Activated CD4-positive, alpha-beta T cell treated with anti-CD3 and anti-CD28 coated beads, Interleukin-2, amount 10 ng/mL, durations not matched to agents 7 days and 5 days (primary cell): ENCODE measurements around the gene POU2F3. TPM values are rescaled to one million over a fixed set of nuclear protein-coding genes. Genes with fewer than 3 reads are reported as not detected.
"Not testable (repeated sequence)": the region's sequence is repeated elsewhere in the genome, so short reads cannot be mapped to it uniquely, and the experiment has no call there.

ENCODE experiments used
- CTCF ChIA-PET: fragments of 350-600 bp; sonication (Branson Sonifier 250); formaldehyde crosslinking; loops from one replicate; lab custom pipeline; 2021; ENCODE audit warnings: antibody characterized with exemption; lab: Charles Lee
- POLR2A ChIA-PET: fragments of 350-600 bp; sonication (Branson Sonifier 250); formaldehyde crosslinking; loops from one replicate; lab custom pipeline; 2021; ENCODE audit warnings: antibody characterized with exemption; lab: Charles Lee
- DNase-seq: peaks from one replicate; pipeline ENCODE4 v3.0.0-alpha.2; 2020
- H3K27ac Mint-ChIP-seq: one replicate; pipeline ENCODE4 v1.8.0; 2021; ENCODE audit warnings: mild to moderate bottlenecking, moderate library complexity, mixed read lengths
- H3K27me3 Mint-ChIP-seq: one replicate; pipeline ENCODE4 v1.8.0; 2021; ENCODE audit warnings: mixed read lengths
- H3K36me3 Mint-ChIP-seq: one replicate; pipeline ENCODE4 v1.8.0; 2021; ENCODE audit warnings: low read depth, mixed read lengths
- H3K4me1 Mint-ChIP-seq: one replicate; pipeline ENCODE4 v1.8.0; 2021; ENCODE audit warnings: mixed read lengths
- H3K4me3 Mint-ChIP-seq: one replicate; pipeline ENCODE4 v1.8.0; 2021; ENCODE audit warnings: mild to moderate bottlenecking, moderate library complexity, mixed read lengths
- H3K9me3 Mint-ChIP-seq: one replicate; pipeline ENCODE4 v1.8.0; 2021; ENCODE audit warnings: mixed read lengths
- total RNA-seq, 2 experiments: library from RNA; stranded (reverse); gene quantifications; one replicate each; pipeline ENCODE4 v1.2.3, GENCODE V29; 2021

Gene POU2F3
- total RNA-seq, 2 experiments from 2014 or later, result not detected

- H3K4me1 Mint-ChIP-seq, result no peaks in the 10 kb centered on the region
- POLR2A ChIA-PET, result no interaction called here
Measured at GRCh38 chr11:120268686-120269085, 28.7 kb downstream of the POU2F3 start.

DNA sequence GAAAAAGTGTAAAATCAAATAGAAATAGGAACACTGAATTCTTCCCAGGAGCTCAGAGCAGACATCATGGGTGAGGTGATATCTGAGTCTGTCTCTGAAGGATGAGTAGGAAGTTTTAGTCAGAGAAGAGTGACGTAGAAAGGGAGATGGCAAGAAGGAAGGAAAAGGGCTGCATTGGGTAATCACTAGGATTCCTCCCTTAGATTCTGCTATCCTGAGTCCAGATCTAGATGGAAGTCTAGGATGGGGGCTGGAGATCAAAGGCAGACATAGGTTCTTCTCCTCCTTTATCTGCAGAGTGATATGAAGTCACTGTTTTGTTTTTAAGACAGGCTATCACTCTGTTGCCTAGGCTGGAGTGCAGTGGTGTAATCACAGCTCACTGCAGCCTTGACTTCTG is 30.4 kb downstream of the POU2F3 start:
- Mint-ChIP-seq H3K27ac (no peak overlapping the region), H3K9me3 (no peaks in the 10 kb centered on the region), H3K4me1 (no peaks in the 10 kb centered on the region), H3K4me3 (no peak overlapping the region), H3K36me3 (no peaks in the 10 kb centered on the region), H3K27me3 (peaks cover 32% of the 10 kb centered on the region)
- POLR2A ChIA-PET, result no interaction called here
- CTCF ChIA-PET, result interaction anchor here (1.1 to 1.4 kb wide), 2 partner anchors 22 to 27 kb away, joined by 4 to 5 read pairs; no protein-coding TSS in a partner anchor
- DNase-seq, result no peak

More at GRCh38 chr11:120268686-120269085, 28.7 kb downstream of the POU2F3 start:
- CTCF ChIA-PET, result interaction anchor here (1.1 to 1.4 kb wide), 2 partner anchors 9 to 20 kb away, joined by 3 read pairs; no protein-coding TSS in a partner anchor
- Mint-ChIP-seq H3K27me3 (peaks cover 35% of the 10 kb centered on the region), H3K36me3 (no peaks in the 10 kb centered on the region), H3K9me3 (no peaks in the 10 kb centered on the region), H3K27ac (no peak overlapping the region), H3K4me3 (no peak overlapping the region)
- DNase-seq, result no peak

DNA sequence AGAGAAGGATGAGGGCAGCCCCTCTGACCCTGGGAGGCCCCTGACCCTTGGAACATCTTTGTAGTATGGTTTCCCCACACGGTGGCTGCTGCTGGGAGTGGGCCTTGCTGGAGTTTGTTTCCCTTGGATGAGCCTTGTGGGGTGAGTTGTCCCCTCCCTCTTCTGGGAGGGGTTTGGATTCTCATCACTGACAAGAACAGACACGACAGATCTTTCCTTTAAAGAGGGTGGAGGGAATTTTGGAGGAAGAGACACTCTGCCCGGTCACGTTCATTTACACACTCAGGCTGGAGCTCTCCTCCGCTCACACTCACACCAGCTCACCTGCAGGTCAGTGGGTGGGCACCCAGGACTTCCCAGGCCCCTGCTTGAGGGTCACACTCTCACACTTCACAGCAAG is 31.7 kb downstream of the POU2F3 start:
- CTCF ChIA-PET, result no interaction called here
- POLR2A ChIA-PET, result no interaction called here
- Mint-ChIP-seq H3K27ac (no peak overlapping the region), H3K9me3 (no peaks in the 10 kb centered on the region), H3K4me3 (no peak overlapping the region), H3K36me3 (no peaks in the 10 kb centered on the region), H3K27me3 (peaks cover 20% of the 10 kb centered on the region), H3K4me1 (no peaks in the 10 kb centered on the region)
- no peak for DNase-seq

- ChIA-PET CTCF (interaction anchor here (1.2 kb wide), 1 partner anchor 30 kb away, joined by 3 read pairs; no protein-coding TSS in a partner anchor), POLR2A (no interaction called here)
- H3K36me3 Mint-ChIP-seq, result no peaks in the 10 kb centered on the region
- peaks cover 20% of the 10 kb centered on the region for H3K27me3 Mint-ChIP-seq
- no peak overlapping the region for H3K27ac Mint-ChIP-seq
- H3K4me3 Mint-ChIP-seq, result no peak overlapping the region
- H3K4me1 Mint-ChIP-seq, result no peaks in the 10 kb centered on the region
- DNase-seq, result no peak
- no peaks in the 10 kb centered on the region for H3K9me3 Mint-ChIP-seq
Measured at GRCh38 chr11:120272303-120272702, 32.4 kb downstream of the POU2F3 start.

GRCh38 chr11:120273432-120273831 is 33.5 kb downstream of the POU2F3 start:
- no peak for DNase-seq
- Mint-ChIP-seq H3K36me3 (no peaks in the 10 kb centered on the region), H3K4me1 (no peaks in the 10 kb centered on the region), H3K4me3 (no peak overlapping the region), H3K9me3 (no peaks in the 10 kb centered on the region), H3K27me3 (peaks cover 26% of the 10 kb centered on the region), H3K27ac (no peak overlapping the region)
- ChIA-PET POLR2A (no interaction called here), CTCF (interaction anchor here (0.7 to 1.2 kb wide), 2 partner anchors 29 to 281 kb away, joined by 3 read pairs; no protein-coding TSS in a partner anchor)

GRCh38 chr11:120273956-120274355 is 34.0 kb downstream of the POU2F3 start:
- CTCF ChIA-PET, result interaction anchor here (0.9 kb wide), 1 partner anchor 14 kb away, joined by 3 read pairs; no protein-coding TSS in a partner anchor
- H3K27ac Mint-ChIP-seq, H3K4me1 Mint-ChIP-seq, H3K4me3 Mint-ChIP-seq, H3K36me3 Mint-ChIP-seq, DNase-seq, POLR2A ChIA-PET, H3K9me3 Mint-ChIP-seq: not testable (repeated sequence)
- H3K27me3 Mint-ChIP-seq, result peaks cover 27% of the 10 kb centered on the region

GRCh38 chr11:120279502-120279901 is 39.6 kb downstream of the POU2F3 start:
- no peak for DNase-seq
- H3K4me3 Mint-ChIP-seq, result no peak overlapping the region
- ChIA-PET CTCF (no interaction called here), POLR2A (no interaction called here)
- no peak overlapping the region for H3K27ac Mint-ChIP-seq
- no peaks in the 10 kb centered on the region for H3K36me3 Mint-ChIP-seq
- no peaks in the 10 kb centered on the region for H3K4me1 Mint-ChIP-seq
- H3K9me3 Mint-ChIP-seq, result no peaks in the 10 kb centered on the region
- H3K27me3 Mint-ChIP-seq, result peaks cover 18% of the 10 kb centered on the region

- H3K4me1 Mint-ChIP-seq, result no peaks in the 10 kb centered on the region
- ChIA-PET POLR2A (no interaction called here), CTCF (no interaction called here)
- H3K4me3 Mint-ChIP-seq, result no peak overlapping the region
- no peak overlapping the region for H3K27ac Mint-ChIP-seq
- DNase-seq, result no peak
- H3K36me3 Mint-ChIP-seq, result no peaks in the 10 kb centered on the region
- H3K27me3 Mint-ChIP-seq, result peaks cover 12% of the 10 kb centered on the region
- no peaks in the 10 kb centered on the region for H3K9me3 Mint-ChIP-seq
Measured at GRCh38 chr11:120280600-120281051, 40.7 kb downstream of the POU2F3 start.

GRCh38 chr11:120281143-120281795 is 41.3 kb downstream of the POU2F3 start:
- CTCF ChIA-PET, result no interaction called here
- H3K9me3 Mint-ChIP-seq, result no peaks in the 10 kb centered on the region
- POLR2A ChIA-PET, result no interaction called here
- peaks cover 14% of the 10 kb centered on the region for H3K27me3 Mint-ChIP-seq
- H3K27ac Mint-ChIP-seq, result no peak overlapping the region
- DNase-seq, result no peak
- H3K4me3 Mint-ChIP-seq, result no peak overlapping the region
- H3K4me1 Mint-ChIP-seq, result no peaks in the 10 kb centered on the region
- no peaks in the 10 kb centered on the region for H3K36me3 Mint-ChIP-seq

DNA sequence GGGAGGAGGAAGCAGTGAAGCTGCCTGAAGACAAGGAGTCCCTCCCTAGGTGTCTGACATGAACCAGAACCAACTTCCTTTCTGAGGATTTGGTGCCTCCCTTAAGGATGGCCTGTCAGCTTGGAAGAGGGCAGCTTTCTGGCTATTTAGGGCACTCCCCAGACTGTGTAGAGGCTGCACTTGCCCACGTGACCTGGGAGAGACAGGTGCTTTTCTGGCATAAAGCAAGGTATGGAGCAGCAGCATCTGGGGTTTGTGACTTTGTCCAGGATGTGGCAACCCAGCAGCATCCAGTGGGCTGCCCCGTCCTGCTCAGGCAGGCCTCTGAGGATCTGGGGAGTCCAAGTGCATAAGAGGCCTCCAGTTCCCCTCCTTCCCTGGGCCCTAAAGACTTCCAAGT is 43.2 kb downstream of the POU2F3 start:
- ChIA-PET POLR2A (no interaction called here), CTCF (interaction anchor here (2.1 kb wide), 1 partner anchor 20 kb away, joined by 7 read pairs; no protein-coding TSS in a partner anchor)
- no peak overlapping the region for H3K4me3 Mint-ChIP-seq
- no peak overlapping the region for H3K27ac Mint-ChIP-seq
- no peaks in the 10 kb centered on the region for H3K4me1 Mint-ChIP-seq
- DNase-seq, result no peak
- H3K9me3 Mint-ChIP-seq, result no peaks in the 10 kb centered on the region
- no peaks in the 10 kb centered on the region for H3K36me3 Mint-ChIP-seq
- H3K27me3 Mint-ChIP-seq, result peaks cover 17% of the 10 kb centered on the region

- no peaks in the 10 kb centered on the region for H3K4me1 Mint-ChIP-seq
- CTCF ChIA-PET, result interaction anchor here (2.1 kb wide), 1 partner anchor 19 kb away, joined by 7 read pairs; no protein-coding TSS in a partner anchor
- no peaks in the 10 kb centered on the region for H3K36me3 Mint-ChIP-seq
- DNase-seq, result no peak
- POLR2A ChIA-PET, result no interaction called here
- no peak overlapping the region for H3K27ac Mint-ChIP-seq
- H3K4me3 Mint-ChIP-seq, result no peak overlapping the region
- no peaks in the 10 kb centered on the region for H3K9me3 Mint-ChIP-seq
- H3K27me3 Mint-ChIP-seq, result peaks cover 17% of the 10 kb centered on the region
Measured at GRCh38 chr11:120284272-120284671, 44.3 kb downstream of the POU2F3 start.

- H3K36me3 Mint-ChIP-seq, result no peaks in the 10 kb centered on the region
- peaks cover 26% of the 10 kb centered on the region for H3K27me3 Mint-ChIP-seq
- H3K27ac Mint-ChIP-seq, result no peak overlapping the region
- no peak overlapping the region for H3K4me3 Mint-ChIP-seq
- H3K4me1 Mint-ChIP-seq, result no peaks in the 10 kb centered on the region
- ChIA-PET POLR2A (no interaction called here), CTCF (no interaction called here)
- no peak for DNase-seq
- H3K9me3 Mint-ChIP-seq, result no peaks in the 10 kb centered on the region
Measured at GRCh38 chr11:120285256-120285655, 45.3 kb downstream of the POU2F3 start.

GRCh38 chr11:120288021-120288420 is 48.1 kb downstream of the POU2F3 start:
- no peak overlapping the region for H3K4me3 Mint-ChIP-seq
- H3K4me1 Mint-ChIP-seq, result no peaks in the 10 kb centered on the region
- H3K27ac Mint-ChIP-seq, result no peak overlapping the region
- H3K27me3 Mint-ChIP-seq, result peaks cover 37% of the 10 kb centered on the region
- POLR2A ChIA-PET, result no interaction called here
- H3K36me3 Mint-ChIP-seq, result no peaks in the 10 kb centered on the region
- no peaks in the 10 kb centered on the region for H3K9me3 Mint-ChIP-seq
- CTCF ChIA-PET, result interaction anchor here (0.5 to 2.4 kb wide), 3 partner anchors 9 to 315 kb away, joined by 3 to 10 read pairs (median 3); no protein-coding TSS in a partner anchor
- no peak for DNase-seq
